Umbilical cord (tissue), 2 donors: ENCODE results near the gene CAB39. TPM values are rescaled to one million over a fixed set of nuclear protein-coding genes. Genes with fewer than 3 reads are reported as not detected.

Experiments used
- DNase-seq: peaks from one replicate; pipeline ENCODE4 v3.0.0-alpha.2; 2015; ENCODE audit warnings: low spot score
- total RNA-seq: library from RNA; depleted of rRNA; stranded (reverse); fragments of >200 nt; gene quantifications from one replicate; pipeline ENCODE4 v1.2.3, GENCODE V29; 2014; ENCODE audit warnings: low replicate concordance; ENCODE audit not compliant: insufficient read depth

CAB39 gene
- total RNA-seq, 1 donor from 2014 or later = 66.4 TPM

DNA sequence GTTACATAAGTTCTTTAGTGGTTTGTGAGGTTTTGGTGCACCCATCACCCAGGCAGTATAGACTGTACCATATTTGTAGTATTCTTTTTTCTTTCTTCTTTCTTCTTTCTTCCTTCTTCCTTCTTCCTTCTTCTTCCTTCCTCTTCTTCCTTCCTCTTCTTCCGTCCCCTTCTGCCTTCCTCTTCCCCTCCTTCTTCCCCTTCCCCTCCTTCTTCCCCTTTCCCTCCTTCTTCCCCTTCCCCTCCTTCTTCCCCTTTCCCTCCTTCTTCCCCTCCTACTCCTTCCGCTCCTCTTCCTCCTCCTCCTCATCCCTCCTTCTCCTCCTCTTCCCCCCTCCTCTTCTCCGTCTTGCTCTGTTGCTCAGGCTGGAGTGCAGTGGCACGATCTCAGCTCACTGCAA lies 41.6 kb downstream of the CAB39 start:
- DNase-seq = no peak

DNA sequence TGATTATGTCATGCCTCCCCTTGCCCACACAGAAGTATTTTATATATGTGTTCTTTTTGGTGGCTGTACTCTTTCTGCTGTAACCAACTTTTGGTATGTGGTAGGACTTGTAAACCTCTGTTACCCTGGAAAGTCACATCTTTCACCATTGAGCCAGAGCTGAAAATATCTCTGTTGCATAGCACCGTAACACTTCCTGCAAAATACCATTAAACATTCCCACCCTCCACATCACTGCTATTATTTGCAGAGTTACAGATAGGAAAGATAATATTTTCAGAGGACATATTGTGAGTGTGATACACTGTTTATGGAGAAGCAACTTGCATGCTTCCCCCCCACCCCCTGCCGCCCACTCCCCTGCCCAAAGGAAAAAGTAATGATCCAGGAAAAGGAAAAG lies 44.8 kb downstream of the CAB39 start:
- DNase-seq = peak; percentile 28

DNA sequence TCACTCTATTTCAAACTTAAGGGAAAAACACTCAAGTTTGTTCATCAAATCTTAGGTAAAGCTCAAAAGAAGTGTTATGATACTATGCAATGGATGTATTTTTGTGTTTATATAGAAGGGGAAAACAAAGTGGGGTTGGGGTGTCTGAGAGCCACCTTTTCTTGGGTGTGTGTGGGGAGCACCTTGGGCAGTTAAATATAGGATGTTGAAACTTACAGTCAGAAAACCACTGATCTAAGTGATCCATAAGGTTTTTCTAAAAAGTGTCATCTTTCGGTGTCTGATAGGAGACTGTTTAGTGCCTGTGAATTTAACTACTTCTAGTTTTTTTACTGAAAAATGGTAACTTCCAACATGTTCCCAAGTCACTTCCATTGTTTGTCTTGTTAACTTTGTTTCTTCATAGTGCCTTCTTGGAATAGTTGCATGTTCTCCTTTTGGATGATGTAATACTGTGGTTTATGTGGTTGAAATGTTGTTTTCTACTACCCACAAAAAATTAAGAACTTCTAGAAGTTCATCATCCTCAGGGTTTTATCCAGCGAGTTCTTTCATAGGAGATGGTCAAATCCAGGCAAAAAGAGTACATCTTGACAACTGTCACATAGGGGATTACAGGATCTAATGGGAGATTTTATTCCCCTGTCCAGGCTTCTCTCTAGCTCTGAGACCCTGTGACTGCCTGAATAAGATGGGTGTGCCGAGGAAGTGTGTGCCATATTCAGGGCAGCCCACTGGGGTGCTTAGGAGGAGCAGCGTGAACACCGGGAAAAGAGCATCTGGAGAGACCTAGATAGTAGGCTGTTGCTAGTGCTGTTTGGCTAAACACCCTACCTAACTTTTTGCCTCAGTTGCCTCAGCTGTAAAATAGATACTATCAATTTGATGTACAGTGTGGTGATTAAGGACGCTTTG lies 46.2 kb downstream of the CAB39 start:
- DNase-seq = no peak

DNA sequence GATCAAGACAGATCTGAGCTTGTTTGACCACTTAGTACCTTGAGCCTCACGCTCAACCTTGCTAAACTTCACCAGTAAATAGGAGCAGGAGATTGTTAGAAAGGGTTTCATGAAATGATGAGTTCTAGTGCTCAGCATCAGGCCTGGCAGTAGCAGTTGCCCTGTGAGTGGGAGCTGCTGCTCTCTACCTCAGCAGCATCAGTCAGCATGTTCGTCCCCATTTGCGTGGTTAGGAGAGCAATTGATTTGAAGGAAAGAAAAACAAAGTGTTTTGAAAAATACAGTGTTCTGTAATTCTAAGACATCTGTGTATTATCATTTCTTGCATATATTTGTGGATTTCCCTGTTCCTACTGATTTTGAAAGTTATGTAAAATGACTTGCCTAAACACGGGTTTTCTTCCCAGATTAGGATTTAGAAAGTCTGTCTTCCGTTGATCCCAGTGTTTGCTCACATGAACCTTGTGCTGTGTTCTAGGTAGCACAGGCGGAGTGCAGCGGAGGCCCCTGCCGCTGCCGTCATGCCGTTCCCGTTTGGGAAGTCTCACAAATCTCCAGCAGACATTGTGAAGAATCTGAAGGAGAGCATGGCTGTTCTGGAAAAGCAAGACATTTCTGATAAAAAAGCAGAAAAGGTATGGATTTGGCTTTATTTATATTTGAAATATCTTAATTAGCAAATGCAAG lies 47.0 kb downstream of the CAB39 start:
- DNase-seq = no peak

DNA sequence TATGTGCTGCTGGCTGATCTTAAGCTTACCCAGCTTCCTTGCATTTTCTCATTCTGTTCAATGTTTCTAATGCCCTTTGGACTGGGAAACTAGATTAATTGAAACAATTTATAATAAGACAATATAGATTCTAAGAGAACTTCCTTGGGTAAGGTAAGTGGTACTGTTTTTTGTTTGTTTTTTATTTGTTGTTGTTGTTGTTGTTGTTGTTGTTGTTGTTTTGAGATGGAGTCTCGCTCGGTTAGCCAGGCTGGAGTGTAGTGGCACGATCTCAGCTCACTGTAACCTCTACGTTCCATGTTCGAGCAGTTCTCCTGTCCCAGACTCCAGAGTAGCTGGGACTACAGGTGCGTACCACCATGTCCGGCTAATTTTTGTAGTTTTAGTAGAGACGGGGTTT lies 49.1 kb downstream of the CAB39 start:
- no peak for DNase-seq

DNA sequence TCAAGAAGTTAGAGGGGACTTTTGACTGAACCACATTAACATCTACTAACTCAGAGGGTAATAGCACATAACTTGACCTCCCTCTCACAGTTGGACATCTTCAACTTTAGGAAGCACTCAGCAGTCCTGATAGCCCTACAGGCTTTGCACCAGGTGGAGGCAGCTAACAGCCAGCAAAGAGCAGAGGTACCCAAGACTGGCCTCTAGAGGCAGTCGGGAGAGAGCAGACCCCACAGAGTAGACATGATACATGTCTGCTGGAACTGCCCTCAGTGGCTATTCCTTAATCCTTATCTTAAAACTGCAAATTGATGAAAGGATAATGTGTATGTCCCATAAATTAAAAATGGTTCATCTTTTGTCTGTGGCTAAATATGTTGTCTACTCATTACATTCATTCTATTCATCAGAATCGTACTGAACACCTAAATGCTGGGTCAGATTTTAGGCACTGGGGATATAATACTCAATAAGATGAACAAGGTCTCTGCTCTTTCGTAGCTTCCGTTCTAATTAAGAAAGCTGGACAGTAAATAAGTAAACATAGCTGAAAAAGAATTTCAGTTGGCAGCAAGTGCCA lies 49.8 kb downstream of the CAB39 start:
- no peak for DNase-seq

DNA sequence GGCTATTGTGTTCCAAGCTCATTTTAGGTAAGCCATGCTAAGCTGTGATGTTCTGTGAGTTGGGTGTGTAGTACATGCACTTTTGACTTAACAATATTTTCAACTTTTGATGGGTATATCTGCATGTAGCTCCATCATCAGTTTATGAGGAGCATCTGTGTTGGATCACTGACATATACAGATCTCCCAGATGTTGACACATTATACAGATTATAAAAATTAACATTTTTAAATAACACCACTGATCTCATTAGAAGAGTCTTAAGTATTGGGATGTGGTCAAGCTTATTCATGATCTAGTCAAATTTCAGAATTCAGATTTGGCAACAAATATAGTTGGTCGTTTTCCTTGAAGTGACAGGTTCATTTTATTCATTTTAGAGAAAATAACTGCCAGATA lies 51.7 kb downstream of the CAB39 start:
- no peak for DNase-seq

DNA sequence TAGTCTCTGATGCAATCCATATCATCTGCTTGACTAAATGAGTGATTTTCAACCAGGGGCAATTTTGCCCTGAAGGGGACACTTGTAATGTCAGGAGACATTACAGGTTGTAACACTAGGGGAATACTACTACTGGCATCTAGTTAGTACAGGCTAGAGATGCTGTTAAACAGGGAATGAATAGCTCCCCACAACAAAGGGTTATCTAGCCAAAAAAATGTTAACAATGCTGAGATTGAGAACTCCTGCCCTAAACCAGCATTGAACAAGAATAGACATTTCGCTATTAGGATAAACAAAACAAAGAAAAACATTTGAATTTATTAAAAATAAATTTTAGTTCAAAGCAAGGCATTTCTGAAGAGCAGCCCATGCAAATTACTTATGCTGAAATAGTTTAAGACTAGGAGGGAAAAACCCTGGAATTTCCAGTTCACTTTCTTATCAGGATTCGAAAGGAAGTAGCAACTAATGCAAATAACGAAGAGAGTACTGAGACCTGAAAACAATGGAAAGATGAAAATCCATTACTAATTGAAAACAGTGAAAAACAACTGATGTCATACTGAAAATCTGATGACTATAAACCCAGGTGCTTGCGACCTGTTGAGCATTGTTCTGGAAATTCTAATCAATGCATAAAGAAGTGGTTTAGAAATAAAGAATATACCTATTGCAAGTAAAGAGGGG lies 53.1 kb downstream of the CAB39 start:
- no peak for DNase-seq

DNA sequence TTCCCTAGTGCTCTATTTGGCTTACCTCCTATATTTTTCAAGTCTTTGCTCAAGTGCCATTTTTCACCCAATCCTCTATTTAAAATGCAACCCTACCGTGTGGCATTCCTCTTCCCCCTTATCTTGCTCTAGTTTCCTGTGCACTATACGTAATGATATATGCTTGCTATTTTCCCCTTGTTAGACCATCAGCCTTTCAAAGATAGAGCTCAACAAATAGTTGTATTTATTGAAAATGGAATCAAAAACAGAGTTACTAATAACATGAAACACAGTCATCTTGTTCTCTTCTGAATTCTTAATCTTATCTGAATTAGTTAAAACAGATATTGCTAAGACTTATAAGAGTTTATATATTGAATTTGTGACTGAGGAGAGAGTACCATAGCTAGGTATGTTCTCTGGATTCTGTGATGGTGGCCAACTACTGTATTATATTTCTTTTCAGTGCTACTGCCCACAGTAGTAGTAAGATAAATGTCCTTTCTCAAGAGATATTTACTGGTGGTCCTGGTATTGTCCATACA lies 55.3 kb downstream of the CAB39 start:
- no peak for DNase-seq

DNA sequence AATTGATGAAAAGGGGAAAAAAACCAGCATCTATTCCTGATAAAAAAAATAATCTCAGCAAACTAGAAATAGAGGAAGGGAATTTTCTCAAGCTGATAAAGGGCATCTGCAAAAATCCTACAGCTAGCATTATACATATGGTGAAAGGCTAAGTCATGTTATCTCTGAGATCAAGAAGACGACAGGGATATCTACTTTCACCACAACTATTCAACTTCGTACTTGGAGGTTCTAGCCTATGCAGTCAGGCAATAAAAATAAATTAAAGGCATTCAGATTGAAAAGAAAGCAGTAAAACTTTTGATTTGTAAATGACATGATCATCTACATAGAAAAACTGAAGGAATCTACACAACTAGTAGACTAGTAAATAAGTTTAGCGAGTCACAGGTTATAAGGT lies 58.2 kb downstream of the CAB39 start:
- peak; percentile 48 for DNase-seq

DNA sequence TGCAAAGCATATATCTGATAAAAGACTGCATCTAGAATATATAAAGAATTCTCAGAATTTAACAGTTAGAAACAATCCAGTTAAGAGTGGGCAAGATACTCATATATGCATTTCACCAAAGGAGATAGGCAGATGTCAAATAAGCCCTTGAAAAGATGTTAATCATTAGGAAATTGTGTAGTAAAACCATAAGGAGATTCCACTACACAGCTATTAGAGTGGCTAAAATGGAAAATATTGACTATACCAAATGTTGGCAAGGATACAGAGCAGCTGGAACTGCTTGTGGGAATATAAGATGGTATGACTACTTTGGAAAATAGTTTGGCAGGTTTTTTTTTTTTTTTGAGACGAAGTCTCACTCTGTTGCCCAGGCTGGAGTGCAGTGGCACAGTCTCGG lies 59.5 kb downstream of the CAB39 start:
- DNase-seq = no peak

DNA sequence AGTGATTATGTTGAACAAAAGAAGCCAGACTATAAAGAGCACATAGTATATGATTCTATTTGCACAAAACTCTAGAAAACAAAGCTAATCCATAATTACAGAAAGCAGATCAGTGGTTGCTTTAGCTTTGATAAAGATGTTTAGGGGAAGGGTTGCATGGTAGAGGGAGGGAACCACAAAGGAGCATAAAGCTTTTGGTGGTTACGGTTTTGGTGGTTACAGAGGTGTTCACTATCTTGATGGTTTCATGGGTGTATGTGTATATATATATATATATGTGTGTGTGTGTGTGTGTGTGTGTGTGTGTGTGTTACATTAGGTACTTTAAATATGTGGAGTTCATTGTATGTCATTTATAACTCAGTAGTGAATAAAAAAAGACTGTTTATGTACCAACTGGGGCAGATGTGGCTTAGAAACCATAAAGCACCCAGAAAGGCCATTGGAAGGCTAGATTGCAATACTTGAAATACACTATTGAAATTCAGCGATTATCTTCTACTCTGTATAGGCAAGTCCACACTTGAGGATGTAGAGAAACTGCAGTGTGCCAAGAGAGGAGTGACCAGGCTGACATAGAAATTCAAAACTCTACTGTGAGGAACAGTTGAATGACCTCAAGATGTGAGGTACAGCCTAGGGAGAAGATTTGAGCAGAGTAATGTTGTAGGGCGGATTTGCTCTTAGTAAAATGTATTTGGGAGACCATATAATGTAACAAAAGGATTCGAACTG lies 60.6 kb downstream of the CAB39 start:
- no peak for DNase-seq

DNA sequence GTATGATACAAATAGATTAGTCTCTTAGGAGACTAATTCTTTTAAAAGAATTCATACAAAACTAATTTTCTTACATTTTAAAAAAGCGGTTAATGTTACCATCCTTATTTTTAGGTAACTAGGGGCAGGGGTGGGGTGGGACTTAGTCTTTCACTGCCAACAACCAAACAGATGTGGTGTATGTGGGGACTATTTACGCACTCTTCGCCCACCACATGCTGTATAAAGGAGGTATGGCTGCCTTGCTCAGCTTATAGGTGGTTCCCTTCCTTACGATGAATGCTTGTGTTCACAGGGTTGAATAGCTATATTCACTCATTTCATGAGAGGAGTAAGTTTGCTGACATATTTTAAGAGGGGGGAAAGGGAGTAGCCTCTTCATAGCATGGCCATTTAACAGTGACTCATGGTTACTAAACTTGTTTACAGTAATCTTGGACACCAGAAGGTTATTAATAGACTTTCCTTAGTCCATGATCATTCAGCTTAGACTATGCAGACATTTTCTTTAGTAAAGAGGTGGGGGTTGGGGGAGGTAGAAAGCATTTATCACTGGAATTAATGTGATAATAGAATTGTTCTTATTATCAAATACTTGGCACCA lies 61.8 kb downstream of the CAB39 start:
- peak; percentile 26 for DNase-seq

DNA sequence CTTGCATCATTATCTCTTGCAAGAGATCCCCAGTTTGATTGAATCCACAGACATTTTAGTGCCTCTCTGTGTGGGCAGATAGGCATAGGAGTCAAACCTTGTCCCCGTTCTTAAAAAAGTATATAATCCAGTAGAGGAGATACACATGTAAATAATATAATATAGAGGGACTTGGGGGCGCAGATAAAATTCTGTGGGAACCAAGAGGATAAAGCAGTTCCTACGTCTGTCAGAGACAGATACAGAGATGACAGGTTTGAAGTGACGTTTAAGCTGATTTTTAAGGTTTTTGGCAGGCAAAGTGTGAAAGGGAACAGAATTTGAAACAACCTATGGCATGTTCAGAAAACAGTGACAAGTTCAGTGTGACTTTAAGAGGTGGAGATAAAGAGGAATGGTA lies 63.1 kb downstream of the CAB39 start:
- no peak for DNase-seq

DNA sequence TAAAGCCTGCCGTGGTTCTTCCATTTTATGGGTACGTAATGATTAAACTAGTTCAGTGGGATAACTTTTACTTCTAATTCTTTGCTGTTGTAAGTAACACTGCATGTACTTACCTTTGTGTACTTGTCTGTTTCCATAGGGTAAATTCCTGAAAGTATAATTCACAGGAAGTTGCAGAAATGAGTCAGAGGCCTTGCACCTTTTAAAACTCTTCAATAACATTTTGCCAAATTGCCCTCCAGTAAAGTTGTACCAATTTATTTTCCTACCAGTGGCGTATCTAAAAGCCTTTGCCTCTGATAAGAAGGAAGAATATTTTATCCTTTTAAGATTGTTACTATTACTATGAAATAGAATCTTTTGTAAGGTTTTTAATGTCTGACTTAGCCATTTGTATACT lies 65.1 kb downstream of the CAB39 start:
- DNase-seq = no peak

DNA sequence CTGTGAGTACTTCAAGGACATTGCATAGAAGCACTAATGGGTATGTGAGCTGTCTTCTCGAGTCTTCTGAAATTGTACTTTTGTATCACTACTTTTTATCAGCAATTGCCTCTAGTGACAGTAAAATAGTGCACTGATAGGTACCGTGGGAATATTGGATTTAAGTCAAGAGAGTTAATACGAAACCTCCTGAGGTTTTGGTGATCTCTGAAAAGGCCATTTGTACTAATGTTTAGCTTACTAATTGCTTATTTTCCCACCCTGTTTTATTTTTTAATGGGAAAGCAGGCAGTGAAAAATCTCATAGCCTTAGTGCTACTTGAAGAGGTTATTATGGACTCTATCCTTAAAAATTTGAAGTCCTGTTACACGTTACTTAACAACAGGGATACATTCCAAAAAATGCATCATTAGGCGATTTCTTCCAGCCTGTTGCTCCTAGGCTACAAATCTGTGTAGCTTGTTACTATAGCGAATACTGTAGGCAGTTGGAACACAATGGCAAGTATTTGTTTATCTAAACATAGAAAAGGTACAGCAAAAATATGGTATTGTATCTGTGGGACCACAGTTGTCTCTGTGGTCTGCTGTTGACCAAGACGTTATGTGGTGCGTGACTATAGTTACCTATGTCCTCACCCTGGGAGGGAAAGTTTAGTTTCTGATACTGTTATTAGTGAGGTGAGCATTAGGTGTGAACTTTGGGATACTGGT lies 65.9 kb downstream of the CAB39 start:
- no peak for DNase-seq

DNA sequence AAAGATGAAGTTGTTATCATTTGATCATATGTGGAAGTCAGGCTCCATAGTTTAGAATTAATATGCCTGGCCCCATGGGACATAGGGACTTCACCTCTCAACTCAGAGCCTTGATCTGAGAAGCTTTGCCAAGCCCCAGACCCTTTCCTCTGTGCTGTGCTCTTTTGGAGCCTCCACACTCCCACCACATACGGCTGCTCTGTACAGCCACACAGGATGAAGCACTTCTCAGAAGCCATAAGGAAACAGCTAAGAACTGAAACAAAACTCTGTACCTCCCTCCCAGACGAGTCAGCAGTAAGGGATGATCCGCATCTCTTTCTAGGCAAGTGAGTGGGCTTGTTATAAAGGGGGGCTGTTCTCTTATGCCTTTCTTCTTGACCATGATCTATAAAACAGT lies 66.5 kb downstream of the CAB39 start:
- DNase-seq = no peak

DNA sequence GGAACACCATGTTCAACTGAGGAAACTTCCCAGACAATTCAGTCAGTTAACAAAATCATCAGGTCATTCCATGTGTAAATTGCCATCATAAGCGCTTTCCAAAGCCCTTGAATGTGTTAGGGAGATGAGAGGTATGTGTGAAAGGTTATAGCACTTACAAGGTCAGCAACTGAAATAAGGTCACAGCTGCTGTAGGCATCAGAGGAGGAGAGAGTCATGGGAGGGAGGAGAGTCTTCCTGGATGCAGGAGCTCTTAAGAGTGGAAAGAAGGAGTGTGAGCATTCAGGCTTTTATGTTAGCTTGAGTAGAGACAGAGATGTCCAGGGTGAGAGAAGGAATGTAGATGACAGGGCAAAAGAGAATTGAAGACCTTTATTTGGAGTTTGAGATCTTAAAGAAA lies 67.0 kb downstream of the CAB39 start:
- no peak for DNase-seq

DNA sequence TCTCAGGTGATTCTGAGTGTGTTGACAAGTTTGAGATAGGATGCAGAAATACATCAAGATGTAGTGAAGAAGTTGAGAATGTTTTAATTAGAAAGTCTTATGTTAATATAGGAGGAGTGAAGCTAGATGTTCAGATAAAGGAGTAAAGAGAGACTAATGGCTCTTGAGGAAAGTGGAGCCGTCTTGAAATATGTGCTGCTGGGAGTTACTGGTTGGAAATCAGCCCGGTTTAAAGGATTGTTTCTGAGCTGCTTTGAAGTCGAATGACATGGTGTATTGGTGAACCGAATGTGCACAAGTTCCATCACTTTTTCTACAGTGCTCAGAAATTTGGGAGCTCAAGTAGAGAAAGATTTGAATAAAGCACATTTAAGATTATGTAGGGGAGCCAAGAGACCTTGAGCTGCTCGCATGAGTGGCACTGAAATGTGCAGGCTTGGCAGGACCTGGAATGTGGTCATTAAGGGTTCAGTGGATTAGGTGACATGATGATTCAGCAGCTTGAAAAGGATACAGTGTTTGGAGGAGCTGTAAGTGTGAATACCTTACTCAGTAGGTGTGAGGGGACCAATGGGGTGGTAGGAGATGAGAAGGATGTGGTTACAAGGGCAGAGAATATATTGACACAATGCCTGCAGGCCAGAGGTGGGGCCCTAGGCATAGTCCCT lies 68.6 kb downstream of the CAB39 start:
- DNase-seq = no peak

DNA sequence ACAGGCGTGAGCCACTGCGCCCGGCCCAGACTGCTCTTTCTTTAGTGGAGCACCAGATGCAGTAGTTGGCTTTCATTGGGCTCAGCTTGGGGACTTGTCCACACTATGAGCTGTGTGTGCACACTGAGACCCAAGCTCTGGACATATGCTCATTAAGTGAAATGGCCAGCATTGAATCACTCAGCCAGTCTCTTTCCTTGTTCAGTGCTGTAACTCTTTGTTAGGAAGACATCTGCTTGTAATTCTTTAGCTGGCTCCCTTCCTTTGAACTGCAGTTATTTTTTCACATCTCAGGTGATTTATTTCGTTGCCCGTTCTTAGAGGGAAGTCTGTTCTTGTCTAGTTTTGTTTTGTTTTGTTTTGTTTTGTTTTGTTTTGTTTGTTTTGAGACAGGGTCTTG lies 70.5 kb downstream of the CAB39 start:
- no peak for DNase-seq
